ENCODE measurements around the gene RUNX3. TPM values are rescaled to one million over a fixed set of nuclear protein-coding genes. Genes with fewer than 3 reads are reported as not detected.

RUNX3 gene
- total RNA-seq, 1 experiment from 2014 or later, result 3.7 TPM

DNA sequence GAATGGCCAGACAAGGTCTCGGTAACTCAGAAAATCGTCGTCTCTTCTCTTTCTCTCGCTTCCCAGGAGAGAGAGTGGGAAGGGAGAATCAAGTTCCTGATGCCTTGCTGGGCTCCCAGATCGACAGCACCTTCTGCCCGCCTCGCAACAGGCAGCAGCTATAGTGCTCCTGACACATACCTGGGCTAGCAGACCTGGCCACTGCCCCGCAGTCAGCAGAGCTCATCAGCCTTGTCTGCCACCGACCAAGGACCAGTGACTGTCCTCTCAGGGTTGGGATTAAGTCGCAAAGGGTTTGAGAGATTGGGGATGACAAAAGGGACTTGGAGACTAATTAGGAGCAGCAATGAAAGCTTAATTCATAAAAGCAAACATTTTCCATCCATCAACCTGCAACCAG, 4.1 kb downstream of the RUNX3 start:
- DNase-seq (no peak), ATAC-seq (no peak)
- BruUV-seq (replicated peaks), result no TSS peak
- no peak for TF ChIP-seq EZH2phosphoT487 (IDR thresholded peaks at IDR 0.05; ENCODE audit: borderline replicate concordance, low read length)
- TF ChIP-seq, protein P1, sequence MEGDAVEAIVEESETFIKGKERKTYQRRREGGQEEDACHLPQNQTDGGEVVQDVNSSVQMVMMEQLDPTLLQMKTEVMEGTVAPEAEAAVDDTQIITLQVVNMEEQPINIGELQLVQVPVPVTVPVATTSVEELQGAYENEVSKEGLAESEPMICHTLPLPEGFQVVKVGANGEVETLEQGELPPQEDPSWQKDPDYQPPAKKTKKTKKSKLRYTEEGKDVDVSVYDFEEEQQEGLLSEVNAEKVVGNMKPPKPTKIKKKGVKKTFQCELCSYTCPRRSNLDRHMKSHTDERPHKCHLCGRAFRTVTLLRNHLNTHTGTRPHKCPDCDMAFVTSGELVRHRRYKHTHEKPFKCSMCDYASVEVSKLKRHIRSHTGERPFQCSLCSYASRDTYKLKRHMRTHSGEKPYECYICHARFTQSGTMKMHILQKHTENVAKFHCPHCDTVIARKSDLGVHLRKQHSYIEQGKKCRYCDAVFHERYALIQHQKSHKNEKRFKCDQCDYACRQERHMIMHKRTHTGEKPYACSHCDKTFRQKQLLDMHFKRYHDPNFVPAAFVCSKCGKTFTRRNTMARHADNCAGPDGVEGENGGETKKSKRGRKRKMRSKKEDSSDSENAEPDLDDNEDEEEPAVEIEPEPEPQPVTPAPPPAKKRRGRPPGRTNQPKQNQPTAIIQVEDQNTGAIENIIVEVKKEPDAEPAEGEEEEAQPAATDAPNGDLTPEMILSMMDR (conservative IDR thresholded peaks at IDR 0.05; ENCODE audit: low read depth, low read length), result no peak
- TF ChIP-seq EZH2 (IDR thresholded peaks at IDR 0.05; ENCODE audit: low read length, unreplicated experiment), result no peak
- ChIA-PET POLR2A (ENCODE audit: unreplicated experiment) (no interaction called here), CTCF (no interaction called here)
- Histone ChIP-seq H3K9me3 (ENCODE audit: low read length) (no peaks in the 10 kb centered on the region), H3K4me3 (ENCODE audit: low read length) (no peak overlapping the region), H3K27me3 (ENCODE audit: low read length) (peaks cover 61% of the 10 kb centered on the region), H3K36me3 (ENCODE audit: low read depth, low read length) (no peaks in the 10 kb centered on the region), H3K9ac (ENCODE audit: low read length) (no peak overlapping the region), H3K79me2 (ENCODE audit: low read length) (no peaks in the 10 kb centered on the region), H4K20me1 (ENCODE audit: low read length) (no peaks in the 10 kb centered on the region), H3K4me1 (ENCODE audit: insufficient read depth, low read length) (no peaks in the 10 kb centered on the region), H3K9me2 (replicated peaks; ENCODE audit: low read length) (no peaks in the 10 kb centered on the region), H3F3A (ENCODE audit: low read length, unreplicated experiment) (no peaks in the 10 kb centered on the region), H3K27ac (ENCODE audit: low read length) (no peak overlapping the region), H3K4me2 (ENCODE audit: low read length) (no peak overlapping the region), H2AFZ (ENCODE audit: low read length) (no peak overlapping the region)
- intact Hi-C loops (cut with micrococcal nuclease), result no loop called here

DNA sequence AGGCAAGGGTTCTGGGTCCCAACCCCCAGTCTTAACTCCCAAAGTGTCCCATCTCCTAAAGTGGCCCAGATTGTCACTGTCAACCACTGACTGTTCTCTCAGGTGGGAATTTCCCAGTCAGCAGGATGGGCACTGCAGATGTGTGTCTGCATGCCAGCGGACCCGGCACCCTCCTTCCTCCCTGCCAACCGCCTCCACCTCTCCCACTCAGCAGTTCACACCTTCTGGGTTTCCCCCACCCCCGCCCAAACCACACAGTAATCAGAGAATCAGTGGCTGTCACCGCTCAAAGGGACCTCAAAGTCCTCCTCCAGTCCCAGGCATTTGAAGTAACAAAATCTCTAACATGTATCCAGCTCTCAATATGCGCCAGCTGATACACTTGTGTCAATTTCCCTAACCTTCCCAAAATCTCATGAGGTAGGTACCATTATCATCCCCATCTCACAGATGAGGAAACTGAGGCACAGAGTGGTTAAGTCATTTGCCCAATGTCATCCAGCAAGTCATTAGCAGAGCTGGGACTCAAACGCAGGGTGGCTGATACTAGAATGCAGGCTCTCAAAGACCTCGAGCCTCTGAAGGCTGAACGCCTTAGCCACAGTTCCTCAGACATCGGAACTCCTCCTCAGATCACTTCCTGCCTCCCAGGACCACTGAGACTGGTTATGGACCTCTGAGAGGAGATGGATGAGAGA, 4.8 kb downstream of the RUNX3 start:
- H3K9me2 ChIP-seq (replicated peaks; ENCODE audit: low read length), result no peaks in the 10 kb centered on the region
- H3K27me3 ChIP-seq (ENCODE audit: low read length), result peaks cover 54% of the 10 kb centered on the region
- H4K20me1 ChIP-seq (ENCODE audit: low read length), result no peaks in the 10 kb centered on the region
- H3K36me3 ChIP-seq (ENCODE audit: low read depth, low read length), result no peaks in the 10 kb centered on the region
- intact Hi-C loops (cut with micrococcal nuclease), result no loop called here
- H3K79me2 ChIP-seq (ENCODE audit: low read length), result no peaks in the 10 kb centered on the region
- DNase-seq, result no peak
- H3K4me1 ChIP-seq (ENCODE audit: insufficient read depth, low read length), result no peaks in the 10 kb centered on the region
- H3K9me3 ChIP-seq (ENCODE audit: low read length), result no peaks in the 10 kb centered on the region
- H3K4me2 ChIP-seq (ENCODE audit: low read length), result no peak overlapping the region
- H3K27ac ChIP-seq (ENCODE audit: low read length), result no peak overlapping the region
- ATAC-seq, result no peak
- no TSS peak for BruUV-seq (replicated peaks)
- no peak overlapping the region for H3K9ac ChIP-seq (ENCODE audit: low read length)
- no peak overlapping the region for H2AFZ ChIP-seq (ENCODE audit: low read length)
- TF ChIP-seq, protein P1 (conservative IDR thresholded peaks at IDR 0.05; ENCODE audit: low read depth, low read length), result no peak
- TF ChIP-seq EZH2 (IDR thresholded peaks at IDR 0.05; ENCODE audit: low read length, unreplicated experiment) (no peak), EZH2phosphoT487 (IDR thresholded peaks at IDR 0.05; ENCODE audit: borderline replicate concordance, low read length) (no peak)
- ChIA-PET CTCF (no interaction called here), POLR2A (ENCODE audit: unreplicated experiment) (no interaction called here)
- no peak overlapping the region for H3K4me3 ChIP-seq (ENCODE audit: low read length)
- H3F3A ChIP-seq (ENCODE audit: low read length, unreplicated experiment), result no peaks in the 10 kb centered on the region

DNA sequence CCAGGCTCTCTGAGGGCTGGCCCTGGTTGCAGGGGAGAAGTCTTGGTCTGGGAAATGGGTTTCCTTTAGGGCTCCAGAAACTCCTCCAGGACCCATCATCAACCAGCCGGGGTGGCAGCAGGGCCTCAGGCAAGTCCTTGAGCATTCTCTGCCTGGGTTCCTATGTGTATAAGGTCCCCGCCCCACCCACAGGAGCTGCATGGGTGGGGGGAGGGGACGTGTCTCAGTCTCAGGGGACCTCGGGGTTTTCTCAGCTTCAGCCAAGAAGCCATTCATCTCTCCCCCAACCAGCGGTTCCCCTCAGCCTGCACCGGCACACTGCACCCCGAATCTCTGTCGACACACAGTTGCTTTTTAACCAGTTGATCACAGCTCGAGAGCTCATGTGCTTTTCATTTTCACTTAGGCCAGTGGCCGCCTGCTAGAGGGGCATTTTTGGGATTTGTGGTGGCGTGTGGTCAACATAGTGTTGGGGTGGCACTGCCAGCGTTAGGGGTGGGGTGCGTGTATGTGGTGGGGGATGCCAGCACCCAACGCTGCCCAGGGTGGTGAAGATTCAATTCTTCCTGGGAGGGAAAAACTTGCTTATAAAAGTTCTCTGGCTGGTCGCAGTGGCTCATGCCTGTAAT, 6.5 kb downstream of the RUNX3 start:
- Histone ChIP-seq H3K27ac (ENCODE audit: low read length) (no peak overlapping the region), H3K4me3 (ENCODE audit: low read length) (no peak overlapping the region), H3K9ac (ENCODE audit: low read length) (no peak overlapping the region), H4K20me1 (ENCODE audit: low read length) (no peaks in the 10 kb centered on the region), H3K4me2 (ENCODE audit: low read length) (no peak overlapping the region), H3K27me3 (ENCODE audit: low read length) (peaks cover 44% of the 10 kb centered on the region), H3K9me3 (ENCODE audit: low read length) (no peaks in the 10 kb centered on the region), H3K4me1 (ENCODE audit: insufficient read depth, low read length) (no peaks in the 10 kb centered on the region), H2AFZ (ENCODE audit: low read length) (no peak overlapping the region), H3K36me3 (ENCODE audit: low read depth, low read length) (no peaks in the 10 kb centered on the region), H3K9me2 (replicated peaks; ENCODE audit: low read length) (no peaks in the 10 kb centered on the region), H3F3A (ENCODE audit: low read length, unreplicated experiment) (no peaks in the 10 kb centered on the region), H3K79me2 (ENCODE audit: low read length) (no peaks in the 10 kb centered on the region)
- ChIA-PET CTCF (no interaction called here), POLR2A (ENCODE audit: unreplicated experiment) (no interaction called here)
- DNase-seq (no peak), ATAC-seq (no peak)
- TF ChIP-seq EZH2phosphoT487 (IDR thresholded peaks at IDR 0.05; ENCODE audit: borderline replicate concordance, low read length) (no peak), EZH2 (IDR thresholded peaks at IDR 0.05; ENCODE audit: low read length, unreplicated experiment) (no peak)
- TF ChIP-seq, protein P1 (conservative IDR thresholded peaks at IDR 0.05; ENCODE audit: low read depth, low read length), result no peak
- intact Hi-C loops (cut with micrococcal nuclease), result no loop called here
- BruUV-seq (replicated peaks), result no TSS peak
